Stimulated activated CD8-positive, alpha-beta memory T cell treated with anti-CD3 and anti-CD28 coated beads, Interleukin-12 subunit alpha, Interleukin-12 subunit beta, amount 100 ng/mL, for 1 hour (primary cell): ENCODE measurements around the gene RAB11FIP3.

Experiments used
- DNase-seq: peaks from one replicate; pipeline ENCODE4 v3.0.0-alpha.2; 2020; ENCODE audit warnings: low read depth

The RAB11FIP3 gene

GRCh38 chr16:533391-534123, 108.1 kb downstream of the RAB11FIP3 start:
- no peak for DNase-seq

- no peak for DNase-seq
Observed at GRCh38 chr16:534135-534534, 108.7 kb downstream of the RAB11FIP3 start.

- DNase-seq: no peak
Observed at GRCh38 chr16:534856-535445, 109.5 kb downstream of the RAB11FIP3 start.

GRCh38 chr16:535446-536405, 110.3 kb downstream of the RAB11FIP3 start:
- no peak for DNase-seq

- DNase-seq: no peak
Observed at GRCh38 chr16:536746-537145, 111.3 kb downstream of the RAB11FIP3 start.

GRCh38 chr16:537415-538335, 112.2 kb downstream of the RAB11FIP3 start:
- no peak for DNase-seq

GRCh38 chr16:539901-540530, 114.6 kb downstream of the RAB11FIP3 start:
- DNase-seq: no peak

GRCh38 chr16:540645-541340, 115.3 kb downstream of the RAB11FIP3 start:
- DNase-seq: no peak

DNA sequence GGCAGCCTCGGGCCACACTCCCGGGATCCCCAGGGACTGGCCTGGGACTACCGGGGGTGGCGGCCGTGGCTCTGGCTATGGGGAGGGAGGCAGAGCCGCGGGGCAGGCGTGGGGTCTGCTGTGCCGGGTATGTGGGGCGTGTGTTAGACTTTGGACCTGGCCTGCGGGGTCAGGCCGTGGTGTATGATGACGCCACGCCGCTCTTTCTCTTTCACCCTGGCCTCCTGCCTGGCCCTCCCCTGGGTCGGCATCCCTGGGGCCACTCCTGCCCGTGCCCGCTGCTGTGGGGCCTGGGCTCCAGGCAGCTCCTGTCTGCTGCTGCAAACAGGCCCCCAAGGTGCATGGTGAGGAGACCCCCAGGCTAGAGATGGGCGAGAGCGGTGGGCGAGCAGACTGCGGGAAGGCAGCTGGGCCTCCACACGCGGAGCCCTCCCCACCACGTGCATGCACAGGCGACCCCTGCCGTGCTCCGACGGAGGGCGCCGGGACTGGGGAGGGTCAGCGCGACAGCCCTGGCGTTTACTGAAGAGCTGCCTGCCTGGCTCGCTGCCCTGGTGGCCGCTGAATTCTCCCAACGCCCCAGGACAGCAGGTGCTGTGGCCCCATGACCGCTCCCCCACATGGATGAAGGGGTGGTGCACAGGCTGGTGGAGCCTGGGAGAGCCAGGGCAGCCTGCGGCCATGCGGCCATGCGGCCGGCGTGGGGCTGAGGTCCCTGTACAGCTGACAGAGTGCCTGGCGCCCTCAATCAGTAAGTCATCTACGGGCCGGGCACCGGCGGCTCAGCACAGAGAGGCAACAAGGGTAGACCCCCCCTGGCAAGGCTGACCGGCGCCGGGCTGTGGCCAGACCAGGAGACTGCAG, 118.1 kb downstream of the RAB11FIP3 start:
- no peak for DNase-seq

DNA sequence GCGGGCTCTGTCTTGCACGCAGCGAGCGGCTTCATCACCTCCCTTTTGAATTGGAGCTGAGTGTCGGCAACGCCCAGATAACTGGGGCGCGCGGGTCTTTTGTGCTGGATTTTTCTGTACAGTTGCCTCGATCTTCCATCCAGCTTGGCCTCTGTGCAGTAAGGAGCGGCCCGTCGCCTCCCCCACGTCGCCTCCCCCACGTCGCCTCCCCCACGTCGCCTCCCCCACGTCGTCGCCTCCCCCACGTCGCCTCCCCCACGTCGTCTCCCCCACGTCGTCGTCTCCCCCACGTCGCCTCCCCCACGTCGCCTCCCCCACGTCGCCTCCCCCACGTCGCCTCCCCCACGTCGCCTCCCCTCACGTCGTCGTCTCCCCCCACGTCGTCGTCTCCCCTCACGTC, 119.1 kb downstream of the RAB11FIP3 start:
- DNase-seq: no peak

DNA sequence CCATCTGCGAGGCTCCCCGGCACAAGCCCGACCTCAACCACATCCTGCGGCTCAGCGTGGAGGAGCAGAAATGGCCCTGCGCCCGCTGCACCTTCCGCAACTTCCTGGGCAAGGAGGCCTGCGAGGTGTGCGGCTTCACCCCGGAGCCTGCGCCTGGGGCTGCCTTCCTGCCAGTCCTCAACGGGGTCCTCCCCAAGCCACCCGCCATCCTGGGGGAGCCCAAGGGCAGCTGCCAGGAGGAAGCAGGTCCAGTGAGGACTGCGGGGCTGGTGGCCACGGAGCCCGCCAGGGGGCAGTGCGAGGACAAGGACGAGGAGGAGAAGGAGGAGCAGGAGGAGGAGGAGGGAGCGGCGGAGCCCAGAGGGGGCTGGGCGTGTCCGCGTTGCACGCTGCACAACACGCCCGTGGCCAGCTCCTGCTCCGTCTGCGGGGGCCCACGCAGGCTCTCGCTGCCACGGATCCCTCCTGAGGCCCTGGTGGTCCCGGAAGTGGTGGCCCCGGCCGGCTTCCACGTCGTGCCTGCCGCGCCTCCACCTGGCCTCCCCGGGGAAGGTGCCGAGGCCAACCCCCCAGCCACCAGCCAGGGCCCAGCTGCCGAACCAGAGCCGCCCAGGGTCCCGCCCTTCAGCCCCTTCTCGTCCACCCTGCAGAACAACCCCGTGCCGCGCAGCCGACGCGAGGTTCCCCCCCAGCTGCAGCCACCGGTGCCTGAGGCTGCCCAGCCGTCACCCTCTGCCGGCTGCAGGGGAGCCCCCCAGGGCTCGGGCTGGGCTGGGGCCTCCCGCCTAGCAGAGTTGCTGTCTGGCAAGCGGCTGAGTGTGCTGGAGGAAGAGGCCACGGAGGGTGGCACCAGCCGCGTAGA, 121.7 kb downstream of the RAB11FIP3 start:
- DNase-seq: no peak

- DNase-seq: no peak
Observed at GRCh38 chr16:548586-548985, 123.1 kb downstream of the RAB11FIP3 start.

- no peak for DNase-seq
Observed at GRCh38 chr16:549544-550263, 124.3 kb downstream of the RAB11FIP3 start.

GRCh38 chr16:551210-551609, 125.8 kb downstream of the RAB11FIP3 start:
- no peak for DNase-seq

DNA sequence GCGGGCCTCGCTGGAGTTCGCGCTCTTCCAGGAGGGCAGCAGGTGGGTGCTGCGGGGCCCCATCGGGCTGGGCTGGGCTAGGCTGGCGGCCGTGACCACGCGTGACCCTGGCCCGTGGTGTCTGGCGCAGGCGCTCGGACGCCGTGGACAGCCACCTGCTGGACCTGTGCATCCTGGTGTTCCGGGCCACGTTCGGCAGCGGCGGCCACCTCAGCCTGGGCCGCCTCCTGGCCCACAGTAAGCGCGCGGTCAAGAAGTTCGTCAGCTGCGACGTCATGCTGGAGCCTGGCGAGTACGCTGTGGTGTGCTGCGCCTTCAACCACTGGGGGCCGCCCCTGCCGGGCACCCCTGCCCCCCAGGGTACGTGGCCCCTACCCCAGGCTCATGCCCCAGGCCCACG, 126.7 kb downstream of the RAB11FIP3 start:
- DNase-seq: no peak

GRCh38 chr16:553601-554296, 128.3 kb downstream of the RAB11FIP3 start:
- DNase-seq: no peak

DNA sequence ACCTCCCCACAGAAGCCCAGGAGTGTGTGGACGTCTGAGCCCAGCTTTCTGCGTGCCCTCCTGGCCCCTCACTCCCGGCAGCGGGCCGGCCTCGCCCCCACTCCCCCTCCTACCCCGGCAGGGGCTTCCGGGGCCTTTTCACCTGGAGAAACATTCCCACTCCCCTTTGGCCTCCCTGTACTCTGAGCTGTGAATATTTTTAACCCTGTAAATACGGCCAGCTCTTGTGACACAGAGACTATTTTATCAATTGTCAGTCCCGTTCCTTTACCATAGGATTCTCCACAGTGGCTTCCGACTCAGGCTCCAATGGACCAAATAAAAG, 128.8 kb downstream of the RAB11FIP3 start:
- no peak for DNase-seq
